Mucosa of stomach (tissue), 1 donor: ENCODE data around the gene TEKT5.
"Not testable (repeated sequence)": the region's sequence is repeated elsewhere in the genome, so short reads cannot be mapped to it uniquely, and the experiment has no call there.

Experiments
- H3K27me3 ChIP-seq: one replicate; pipeline ENCODE4 v1.7.0; 2013; ENCODE audit warnings: mild to moderate bottlenecking, low read length; ENCODE audit not compliant: control insufficient read depth, insufficient read depth
- H3K36me3 ChIP-seq: one replicate; pipeline ENCODE4 v1.7.0; 2013; ENCODE audit warnings: low read length; ENCODE audit not compliant: control insufficient read depth, insufficient read depth
- H3K4me1 ChIP-seq: one replicate; pipeline ENCODE4 v1.7.0; 2013; ENCODE audit warnings: mild to moderate bottlenecking, low read length; ENCODE audit not compliant: control insufficient read depth, insufficient read depth
- H3K4me3 ChIP-seq: one replicate; pipeline ENCODE4 v1.7.0; 2013; ENCODE audit warnings: low read length
- H3K9ac ChIP-seq: one replicate; pipeline ENCODE4 v1.7.0; 2013; ENCODE audit warnings: mild to moderate bottlenecking, low read length, moderate library complexity
- H3K9me3 ChIP-seq: one replicate; pipeline ENCODE4 v1.7.0; 2013; ENCODE audit warnings: mild to moderate bottlenecking, low read length, moderate library complexity; ENCODE audit not compliant: control insufficient read depth
- donor health status: Pancreatic carcinoma.

TEKT5 gene

DNA sequence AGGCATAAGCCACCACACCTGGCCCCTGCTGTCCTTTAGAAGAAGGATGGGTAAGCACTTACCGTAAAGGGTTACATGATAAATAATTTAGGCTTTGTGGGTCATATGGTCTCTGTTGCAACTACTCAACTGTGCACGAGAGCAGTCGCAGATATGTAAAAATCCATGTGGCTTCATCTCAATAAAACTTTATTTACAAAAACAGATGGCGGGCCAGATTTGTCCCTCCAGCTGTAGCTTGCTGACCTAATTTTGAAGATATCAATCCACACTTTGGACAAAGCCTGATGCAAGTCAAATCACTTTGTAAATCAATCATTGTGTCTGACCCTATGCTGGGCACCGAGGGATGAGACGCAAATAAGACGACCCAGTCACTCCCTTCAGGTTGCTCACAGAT lies 12.1 kb downstream of the TEKT5 start:
- no peak overlapping the region for H3K4me3 ChIP-seq
- H3K36me3 ChIP-seq = no peaks in the 10 kb centered on the region
- H3K9ac ChIP-seq = no peak overlapping the region
- no peaks in the 10 kb centered on the region for H3K27me3 ChIP-seq
- no peaks in the 10 kb centered on the region for H3K4me1 ChIP-seq
- no peaks in the 10 kb centered on the region for H3K9me3 ChIP-seq

DNA sequence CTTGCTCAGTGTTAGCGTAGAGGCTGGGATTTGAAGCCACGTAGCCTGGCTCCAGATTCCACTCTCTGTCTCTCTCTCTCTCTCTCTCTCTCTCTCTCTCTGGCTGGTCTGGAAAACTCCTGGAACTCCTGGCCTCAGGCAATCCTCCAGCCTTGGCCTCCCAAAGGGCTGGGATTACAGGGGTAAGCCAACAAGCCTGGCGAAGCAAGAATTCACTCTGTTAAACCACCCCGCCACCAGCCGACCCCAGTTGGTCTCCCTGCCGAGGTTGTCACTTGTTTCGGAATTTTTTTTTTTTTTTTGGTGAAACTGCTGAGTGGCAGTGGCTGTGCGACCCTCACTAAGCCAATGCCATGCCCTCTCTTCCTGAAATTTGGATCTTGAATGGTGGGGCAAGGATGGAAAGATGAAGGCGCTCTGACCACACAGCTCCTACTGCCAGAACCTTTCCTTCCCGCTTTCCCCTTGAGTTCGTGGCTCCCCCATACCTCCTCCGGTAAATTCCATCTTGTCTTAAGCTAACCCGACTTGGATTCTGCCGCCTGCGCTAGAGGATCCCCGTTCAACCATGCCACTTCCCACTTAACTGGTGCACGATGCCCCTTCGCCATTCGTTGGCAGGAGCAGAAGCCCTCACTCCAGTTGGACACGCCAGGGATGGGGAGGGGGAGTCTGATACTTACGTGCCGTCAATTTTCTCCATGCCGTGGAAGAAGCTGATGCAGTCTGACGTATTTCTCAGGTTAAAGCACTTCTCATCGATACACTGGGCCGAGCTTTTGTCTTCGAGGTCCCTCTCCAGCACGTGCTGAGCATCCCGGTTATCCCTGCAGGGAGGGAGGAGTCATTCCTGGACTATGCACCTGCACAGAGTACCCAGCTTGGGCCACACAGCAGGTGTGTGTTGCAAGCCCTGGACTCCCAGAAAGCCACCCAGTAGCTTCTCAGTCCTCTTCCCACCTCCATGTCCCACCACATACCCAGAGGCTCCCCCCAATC lies 13.1 kb downstream of the TEKT5 start:
- no peaks in the 10 kb centered on the region for H3K4me1 ChIP-seq

DNA sequence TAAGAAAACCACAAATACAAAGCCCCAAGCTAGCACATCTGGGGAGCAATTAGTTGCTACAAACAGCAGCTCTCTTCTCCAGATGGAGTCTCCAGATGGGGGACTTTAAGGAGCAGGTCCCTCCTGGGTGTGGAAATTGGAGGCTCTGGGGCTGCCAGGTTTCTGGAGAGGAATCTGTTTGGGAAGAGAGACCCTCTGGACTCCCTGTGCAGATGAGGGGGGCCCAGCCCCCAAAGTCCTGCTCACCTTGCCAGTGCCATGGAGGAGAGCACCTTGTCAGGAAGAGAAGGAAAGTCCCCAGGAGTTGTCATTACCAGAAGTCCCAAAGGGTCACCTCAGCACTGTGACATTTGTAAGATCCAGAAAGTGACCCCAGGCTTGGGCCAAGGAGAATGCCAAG lies 14.8 kb downstream of the TEKT5 start:
- Histone ChIP-seq H3K4me1 (no peaks in the 10 kb centered on the region), H3K27me3 (no peaks in the 10 kb centered on the region), H3K36me3 (no peaks in the 10 kb centered on the region), H3K4me3 (no peak overlapping the region), H3K9me3 (no peaks in the 10 kb centered on the region), H3K9ac (no peak overlapping the region)

More for the DNA sequence above, 13.1 kb downstream of the TEKT5 start:
- no peaks in the 10 kb centered on the region for H3K27me3 ChIP-seq
- no peaks in the 10 kb centered on the region for H3K36me3 ChIP-seq
- no peak overlapping the region for H3K4me3 ChIP-seq
- no peaks in the 10 kb centered on the region for H3K9me3 ChIP-seq
- no peak overlapping the region for H3K9ac ChIP-seq

DNA sequence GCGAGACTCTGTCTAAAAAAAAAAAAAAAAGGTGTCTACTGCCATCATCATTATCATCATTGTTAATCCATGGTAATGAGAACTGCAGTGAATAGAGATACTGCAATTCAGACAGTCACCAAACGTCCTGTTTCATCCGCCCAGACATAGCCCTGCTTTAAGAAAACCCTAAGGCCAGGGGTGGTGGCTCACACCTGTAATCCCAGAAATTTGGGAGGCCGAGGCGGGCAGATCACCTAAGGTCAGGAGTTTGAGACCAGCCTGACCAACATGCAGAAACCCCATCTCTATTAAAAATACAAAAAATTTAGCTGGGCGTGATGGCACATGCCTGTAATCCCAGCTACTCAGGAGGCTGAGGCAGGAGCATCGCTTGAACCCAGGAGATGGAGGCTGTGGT lies 15.3 kb downstream of the TEKT5 start:
- H3K4me1 ChIP-seq, H3K9me3 ChIP-seq, H3K9ac ChIP-seq, H3K27me3 ChIP-seq, H3K36me3 ChIP-seq, H3K4me3 ChIP-seq: not testable (repeated sequence)

DNA sequence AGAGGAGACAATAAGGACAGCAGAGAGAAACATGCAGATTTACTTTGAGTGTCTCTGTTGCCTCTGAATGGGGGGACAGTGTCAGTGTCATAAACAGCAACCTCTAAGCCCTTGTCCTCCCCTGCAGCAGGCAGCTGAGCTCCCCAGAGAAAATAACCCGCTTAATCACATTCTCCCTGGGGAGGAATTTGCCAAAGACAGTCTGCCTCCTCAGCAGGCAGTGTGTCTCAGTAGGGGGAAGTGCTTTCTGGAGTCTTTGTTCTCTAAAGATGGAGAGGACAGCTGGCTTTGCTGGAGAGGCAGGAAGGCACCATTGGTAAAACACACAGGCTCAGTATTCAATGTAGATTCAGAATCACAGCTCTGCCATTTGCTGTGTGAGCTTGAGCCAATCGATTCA lies 16.1 kb downstream of the TEKT5 start:
- Histone ChIP-seq H3K9ac (no peak overlapping the region), H3K27me3 (no peaks in the 10 kb centered on the region), H3K4me1 (no peaks in the 10 kb centered on the region), H3K36me3 (no peaks in the 10 kb centered on the region), H3K9me3 (no peaks in the 10 kb centered on the region), H3K4me3 (no peak overlapping the region)

DNA sequence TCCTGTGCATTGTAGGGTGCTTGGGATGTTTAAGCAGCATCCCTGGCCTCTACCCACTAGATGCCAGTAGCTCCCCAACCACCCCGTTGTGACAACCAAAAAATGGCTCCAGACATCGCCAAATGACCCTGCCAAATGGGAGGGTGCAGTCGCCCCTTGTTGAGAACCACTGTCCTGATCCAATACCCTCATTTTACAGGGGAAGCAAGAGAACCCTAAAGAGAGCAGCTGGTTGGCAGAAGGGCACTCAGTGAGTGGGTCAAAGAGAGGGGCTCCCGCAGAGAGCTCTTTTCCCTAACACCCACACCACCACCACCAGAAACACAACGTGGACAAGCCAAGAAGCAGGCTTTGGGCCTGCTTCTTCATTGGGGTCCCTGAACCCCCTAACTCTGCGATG lies 18.4 kb downstream of the TEKT5 start:
- no peaks in the 10 kb centered on the region for H3K27me3 ChIP-seq

DNA sequence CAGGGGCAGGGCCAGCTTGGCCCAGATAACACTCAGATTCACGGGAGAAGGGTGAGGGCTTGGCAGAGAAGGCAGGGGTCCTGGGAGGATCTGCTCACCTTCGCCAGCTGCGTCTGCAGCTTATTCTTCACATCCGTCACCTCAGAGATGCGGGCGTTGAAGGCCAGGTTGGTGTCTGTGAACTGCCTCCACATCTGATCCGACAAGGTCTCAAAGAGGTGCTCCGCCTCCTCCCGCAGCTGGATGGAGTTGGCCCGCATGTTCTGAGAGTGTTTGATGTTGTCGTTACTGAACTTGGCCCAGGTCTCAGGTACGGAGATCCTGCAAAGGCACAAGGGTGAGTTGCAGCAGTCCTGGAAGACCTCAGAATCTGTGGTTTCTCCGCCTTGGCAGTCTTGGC lies 18.9 kb downstream of the TEKT5 start:
- Histone ChIP-seq H3K36me3 (no peaks in the 10 kb centered on the region), H3K4me3 (no peak overlapping the region), H3K27me3 (no peaks in the 10 kb centered on the region), H3K9me3 (no peaks in the 10 kb centered on the region), H3K4me1 (no peaks in the 10 kb centered on the region), H3K9ac (no peak overlapping the region)

More for the DNA sequence above, 18.4 kb downstream of the TEKT5 start:
- H3K4me1 ChIP-seq = no peaks in the 10 kb centered on the region
- no peak overlapping the region for H3K9ac ChIP-seq
- H3K9me3 ChIP-seq = no peaks in the 10 kb centered on the region
- no peak overlapping the region for H3K4me3 ChIP-seq
- no peaks in the 10 kb centered on the region for H3K36me3 ChIP-seq

DNA sequence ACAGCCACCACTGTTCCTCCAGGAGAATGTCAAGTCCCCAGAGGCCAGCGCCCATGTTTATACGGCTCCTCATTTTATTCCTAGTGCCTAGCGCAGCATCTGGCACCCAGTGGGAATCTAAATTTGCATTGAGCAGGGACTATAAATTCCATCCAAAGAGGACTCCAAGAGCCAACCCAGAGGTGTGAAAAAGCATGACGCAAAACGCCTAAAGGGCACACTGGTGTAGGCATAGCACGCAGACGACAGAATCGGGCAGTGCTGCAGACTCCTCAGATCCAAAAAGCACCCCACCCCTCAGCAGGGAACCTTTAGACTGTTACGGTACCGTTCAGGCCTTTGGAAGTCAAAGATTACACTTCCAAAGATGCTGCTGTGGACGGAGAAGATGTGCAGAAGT lies 19.5 kb downstream of the TEKT5 start:
- H3K36me3 ChIP-seq = no peaks in the 10 kb centered on the region
- no peaks in the 10 kb centered on the region for H3K9me3 ChIP-seq
- no peaks in the 10 kb centered on the region for H3K27me3 ChIP-seq
- H3K4me1 ChIP-seq = no peaks in the 10 kb centered on the region
- no peak overlapping the region for H3K4me3 ChIP-seq
- H3K9ac ChIP-seq = no peak overlapping the region

DNA sequence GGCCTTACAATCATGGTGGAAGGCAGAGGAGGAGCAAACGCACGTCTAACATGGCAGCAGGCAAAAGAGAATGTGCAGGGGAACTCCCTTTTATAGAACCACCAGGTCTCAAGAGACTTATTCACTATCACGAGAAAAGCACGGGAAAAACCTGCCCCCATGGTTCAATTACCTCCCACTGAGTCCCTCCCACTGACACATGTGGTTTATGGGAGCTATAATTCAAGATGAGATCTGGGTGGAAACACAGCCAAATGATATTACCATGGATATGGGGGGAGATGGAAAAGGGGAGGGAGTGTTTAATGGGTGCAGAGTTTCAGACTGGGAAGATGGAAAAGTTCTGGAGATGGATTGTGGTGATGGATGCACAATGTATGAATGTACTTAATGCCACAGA lies 23.0 kb downstream of the TEKT5 start:
- H3K27me3 ChIP-seq = no peaks in the 10 kb centered on the region
- H3K4me1 ChIP-seq = peaks cover 5% of the 10 kb centered on the region
- H3K9ac ChIP-seq = no peak overlapping the region
- no peak overlapping the region for H3K4me3 ChIP-seq
- H3K9me3 ChIP-seq = no peaks in the 10 kb centered on the region
- no peaks in the 10 kb centered on the region for H3K36me3 ChIP-seq

DNA sequence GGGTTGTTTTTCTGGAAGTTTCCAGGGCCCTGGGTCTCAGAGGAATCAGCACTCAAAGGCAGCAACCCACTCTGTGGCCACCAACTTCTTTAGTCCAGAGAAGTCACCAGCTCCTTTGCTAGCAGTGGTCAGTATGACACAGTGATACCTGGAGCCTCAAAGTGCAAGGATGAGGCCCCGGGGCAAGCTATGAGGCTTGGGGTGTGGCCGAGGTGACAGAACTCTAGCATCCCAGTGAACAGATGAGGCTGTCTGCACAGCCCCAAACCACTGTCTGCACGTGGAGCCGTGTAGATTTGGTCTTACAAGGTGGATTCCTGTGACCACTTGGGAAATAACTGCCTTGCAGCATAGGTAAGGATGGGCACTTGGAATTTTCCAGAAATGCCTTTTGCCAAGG lies 24.9 kb downstream of the TEKT5 start:
- Histone ChIP-seq H3K4me1 (peaks cover 5% of the 10 kb centered on the region), H3K9me3 (no peaks in the 10 kb centered on the region), H3K9ac (no peak overlapping the region), H3K36me3 (no peaks in the 10 kb centered on the region), H3K4me3 (no peak overlapping the region), H3K27me3 (no peaks in the 10 kb centered on the region)

DNA sequence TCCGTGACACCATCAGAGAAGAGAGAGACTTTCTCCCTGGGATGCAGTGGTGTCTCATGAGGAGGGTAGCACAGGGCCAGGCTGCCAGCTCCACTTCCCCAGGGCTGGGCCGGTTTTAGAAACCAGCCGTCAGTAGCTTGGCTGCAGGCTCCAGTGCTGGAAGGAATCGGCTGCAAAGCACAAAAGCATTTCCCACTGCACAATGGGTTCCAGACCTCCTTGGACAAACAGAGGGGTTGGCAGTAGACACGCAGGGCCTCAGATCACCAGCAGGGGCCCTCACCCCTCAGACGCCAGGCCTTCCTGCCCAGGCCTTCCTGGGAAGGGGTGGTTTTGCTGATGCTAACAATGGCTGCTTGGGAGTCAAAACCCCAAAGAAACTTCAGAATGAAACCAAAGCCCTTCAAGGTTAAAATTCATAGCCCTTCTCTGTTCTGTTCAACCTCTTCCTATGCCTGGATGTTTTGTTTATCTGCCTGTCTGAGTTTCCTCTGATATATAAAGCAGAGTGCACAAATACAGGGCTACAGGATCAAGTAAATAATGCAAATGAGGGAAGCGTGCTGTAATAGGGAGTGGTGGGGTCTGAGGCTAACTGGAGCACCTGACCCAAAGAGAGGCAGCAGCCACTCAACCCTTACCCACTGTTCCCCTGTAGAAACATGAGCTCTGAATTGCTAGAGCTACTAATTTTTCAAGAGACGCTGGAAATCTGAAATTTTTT lies 26.2 kb downstream of the TEKT5 start:
- Histone ChIP-seq H3K4me3 (no peak overlapping the region), H3K9ac (no peak overlapping the region), H3K4me1 (peaks cover 5% of the 10 kb centered on the region), H3K27me3 (no peaks in the 10 kb centered on the region), H3K36me3 (no peaks in the 10 kb centered on the region), H3K9me3 (no peaks in the 10 kb centered on the region)

DNA sequence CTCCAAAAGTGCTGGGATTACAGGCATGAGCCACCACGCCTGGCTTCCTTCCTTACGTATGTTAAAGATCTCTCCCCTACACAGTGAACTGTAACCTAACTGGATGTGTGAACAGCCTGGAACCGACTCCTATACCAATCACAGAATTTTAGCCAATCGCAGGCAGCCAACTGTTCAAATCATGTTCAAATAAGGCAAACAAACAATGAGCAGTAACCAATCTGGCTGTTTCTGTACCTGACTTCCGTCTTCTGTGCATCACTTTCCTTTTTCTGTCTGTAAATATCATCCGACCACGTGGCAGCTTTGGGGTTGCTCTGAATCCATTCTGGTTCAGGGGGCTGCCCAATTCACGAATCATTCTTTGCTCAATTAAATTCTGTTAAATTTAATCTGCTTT lies 27.5 kb downstream of the TEKT5 start:
- no peaks in the 10 kb centered on the region for H3K27me3 ChIP-seq
- peaks cover 5% of the 10 kb centered on the region for H3K4me1 ChIP-seq
- no peaks in the 10 kb centered on the region for H3K36me3 ChIP-seq
- H3K9ac ChIP-seq = no peak overlapping the region
- no peaks in the 10 kb centered on the region for H3K9me3 ChIP-seq
- H3K4me3 ChIP-seq = no peak overlapping the region
